NCI-H2227 treated with DMSO at 0.1 percent for 48 hours (cell line): ENCODE data around the gene RAB4B.
"Not testable (repeated sequence)": the region's sequence is repeated elsewhere in the genome, so short reads cannot be mapped to it uniquely, and the experiment has no call there.

Experiments used
- DNase-seq: peaks from one replicate; lab custom pipeline; 2025; lab: John Stamatoyannopoulos, UW

RAB4B gene

GRCh38 chr19:40822704-40823553 lies 44.9 kb downstream of the RAB4B start:
- not testable (repeated sequence) for DNase-seq

DNA sequence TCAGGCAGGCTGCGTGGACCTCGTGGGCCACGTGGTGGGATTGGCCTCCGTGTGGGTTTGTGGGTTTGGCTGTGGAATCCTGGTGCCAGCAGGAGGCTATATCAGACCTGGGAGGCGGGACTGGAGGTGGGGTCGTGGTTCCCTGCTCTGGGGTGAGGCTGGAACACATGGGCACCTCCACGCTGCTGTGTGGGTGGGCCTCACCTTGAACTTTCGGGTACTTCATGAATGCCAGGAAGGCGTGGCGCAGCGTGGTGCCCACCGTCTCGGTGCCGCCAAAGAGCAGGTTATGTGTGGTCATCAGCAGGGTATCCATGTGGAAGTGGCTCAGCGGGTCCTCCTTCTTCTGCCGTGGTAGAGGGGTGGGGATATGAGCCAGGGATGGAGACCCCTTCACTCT lies 46.9 kb downstream of the RAB4B start:
- DNase-seq, result not testable (repeated sequence)

DNA sequence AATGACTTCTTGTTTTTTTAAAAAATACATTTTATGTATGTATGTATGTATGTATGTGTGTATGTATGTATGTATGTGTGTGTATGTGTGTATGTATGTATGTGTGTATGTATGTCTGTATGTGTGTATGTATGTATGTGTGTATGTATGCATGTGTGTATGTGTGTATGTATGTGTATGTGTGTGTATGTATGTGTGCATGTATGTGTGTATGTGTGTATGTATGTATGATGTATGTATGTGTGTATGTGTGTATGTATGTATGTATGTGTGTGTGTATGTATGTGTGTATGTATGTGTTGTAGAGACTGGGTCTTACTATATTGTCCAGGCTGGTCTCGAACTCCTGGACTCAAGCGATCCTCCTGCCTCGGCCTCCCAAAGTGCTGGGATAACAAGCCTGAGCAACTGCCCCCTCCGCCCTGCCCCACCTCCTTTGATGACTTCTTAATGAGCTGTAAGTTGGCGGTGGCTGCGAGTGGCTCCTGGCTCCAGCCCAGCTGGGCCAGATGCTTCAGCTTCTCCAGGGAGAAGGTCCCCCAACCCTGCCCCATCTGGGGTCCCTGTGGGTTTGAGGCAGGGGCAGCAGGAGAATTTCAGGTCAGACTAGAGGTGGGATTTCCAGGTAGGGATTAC lies 47.5 kb downstream of the RAB4B start:
- not testable (repeated sequence) for DNase-seq

GRCh38 chr19:40826312-40826698 lies 48.3 kb downstream of the RAB4B start:
- not testable (repeated sequence) for DNase-seq

DNA sequence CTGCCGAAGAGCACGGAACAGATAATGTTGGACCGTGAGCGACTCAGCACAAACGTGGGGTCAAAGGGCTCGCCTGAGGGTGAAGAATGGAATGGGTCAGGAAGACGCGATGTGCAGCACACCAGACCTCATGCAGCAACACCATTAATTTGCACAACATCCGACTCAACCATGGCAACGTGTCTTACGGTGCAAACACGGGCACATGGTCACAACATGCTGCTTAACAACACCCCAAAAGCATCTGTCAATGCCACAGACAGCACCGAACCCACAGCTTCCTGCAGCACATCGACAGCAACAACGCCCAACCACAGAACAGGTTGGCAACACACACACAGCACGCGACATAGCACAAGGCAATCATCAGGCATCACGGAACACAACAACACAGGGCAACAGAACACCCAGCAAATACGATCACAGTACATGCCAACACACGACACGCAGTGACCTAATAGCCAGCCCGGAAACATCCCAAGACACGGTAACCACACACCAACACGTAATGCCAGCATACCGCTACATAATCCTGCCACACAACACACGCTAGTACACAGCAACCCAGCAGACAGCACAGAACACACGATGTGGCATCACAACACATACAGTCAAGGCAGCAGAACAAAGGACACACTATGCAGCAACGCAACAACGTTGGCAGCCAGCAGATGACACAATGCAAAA lies 48.8 kb downstream of the RAB4B start:
- not testable (repeated sequence) for DNase-seq

- no peak for DNase-seq
These were observed 49.6 kb downstream of the RAB4B start for GRCh38 chr19:40827386-40828247.

DNA sequence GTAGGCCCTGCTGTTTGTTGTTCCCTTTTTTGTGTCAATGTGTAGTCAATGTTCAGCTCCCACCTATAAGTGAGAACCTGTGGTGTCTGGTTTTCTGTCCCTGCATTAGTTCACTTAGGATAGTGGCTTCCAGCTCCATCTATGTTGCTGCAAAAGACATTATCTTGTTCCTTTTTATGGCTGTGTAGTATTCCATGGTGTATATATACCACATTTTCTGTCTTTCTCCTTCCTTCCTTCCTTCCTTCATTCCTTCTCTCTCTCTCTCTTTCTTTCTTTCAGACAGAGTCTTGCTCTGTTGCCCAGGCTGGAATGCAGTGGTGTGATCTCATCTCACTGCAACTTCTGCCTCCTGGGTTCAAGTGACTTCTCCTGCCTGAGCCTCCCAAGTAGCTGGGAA lies 51.2 kb downstream of the RAB4B start:
- DNase-seq, result no peak

DNA sequence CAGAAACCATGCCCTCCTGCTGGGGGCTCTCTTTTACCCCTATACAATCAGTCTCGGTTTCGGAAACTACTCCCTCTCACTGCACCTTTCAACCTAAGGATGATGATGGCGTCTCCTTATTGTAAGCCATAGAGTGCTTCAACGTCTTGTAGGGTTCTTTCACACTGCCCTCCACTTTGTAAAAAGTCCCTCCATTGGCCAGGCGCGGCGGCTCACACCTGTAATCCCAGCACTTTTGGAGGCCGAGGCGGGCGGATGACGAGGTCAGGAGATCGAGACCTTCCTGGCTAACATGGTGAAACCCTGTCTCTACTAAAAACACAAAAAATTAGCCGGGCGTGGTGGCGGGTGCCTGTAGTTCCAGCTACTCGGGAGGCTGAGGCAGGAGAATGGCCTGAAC lies 52.7 kb downstream of the RAB4B start:
- not testable (repeated sequence) for DNase-seq

- no peak for DNase-seq
These were observed 53.7 kb downstream of the RAB4B start for GRCh38 chr19:40831502-40832430.

GRCh38 chr19:40832431-40832790 lies 54.4 kb downstream of the RAB4B start:
- not testable (repeated sequence) for DNase-seq

- not testable (repeated sequence) for DNase-seq
These were observed 55.9 kb downstream of the RAB4B start for GRCh38 chr19:40833728-40834533.

DNA sequence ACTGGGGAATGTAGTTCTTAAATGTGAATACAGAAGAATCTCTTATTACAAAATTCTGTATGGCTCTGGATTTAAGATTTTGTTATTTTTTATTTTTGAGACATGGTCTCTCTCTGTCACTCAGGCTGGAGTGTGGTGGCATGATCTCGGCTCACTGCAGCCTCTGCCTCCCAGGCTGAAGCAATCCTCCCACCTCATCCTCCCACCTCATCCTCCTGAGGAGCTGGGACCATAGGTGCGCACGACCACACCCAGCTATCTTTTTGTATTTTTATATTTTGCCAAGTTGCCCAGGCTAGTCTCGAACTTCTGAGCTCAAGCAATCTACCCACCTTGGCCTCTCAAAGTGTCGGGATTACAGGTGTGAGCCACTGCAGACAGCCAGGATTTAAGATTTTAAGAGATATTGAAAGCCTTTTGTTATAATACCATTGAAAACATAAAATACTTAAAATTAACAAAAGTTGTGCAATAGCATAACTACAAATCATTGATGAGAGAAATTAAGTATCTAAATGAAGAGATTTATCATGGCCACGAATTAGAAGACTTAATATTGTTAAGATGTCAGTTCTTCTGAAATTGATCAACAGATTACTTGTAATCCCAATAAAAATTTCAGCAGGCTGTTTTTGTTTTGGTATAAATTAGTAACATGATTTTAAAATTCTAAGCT lies 58.8 kb downstream of the RAB4B start:
- no peak for DNase-seq

- DNase-seq, result not testable (repeated sequence)
These were observed 60.4 kb downstream of the RAB4B start for GRCh38 chr19:40838477-40838876.

GRCh38 chr19:40842012-40842411 lies 64.0 kb downstream of the RAB4B start:
- DNase-seq, result not testable (repeated sequence)

- not testable (repeated sequence) for DNase-seq
These were observed 65.1 kb downstream of the RAB4B start for GRCh38 chr19:40842997-40843652.

DNA sequence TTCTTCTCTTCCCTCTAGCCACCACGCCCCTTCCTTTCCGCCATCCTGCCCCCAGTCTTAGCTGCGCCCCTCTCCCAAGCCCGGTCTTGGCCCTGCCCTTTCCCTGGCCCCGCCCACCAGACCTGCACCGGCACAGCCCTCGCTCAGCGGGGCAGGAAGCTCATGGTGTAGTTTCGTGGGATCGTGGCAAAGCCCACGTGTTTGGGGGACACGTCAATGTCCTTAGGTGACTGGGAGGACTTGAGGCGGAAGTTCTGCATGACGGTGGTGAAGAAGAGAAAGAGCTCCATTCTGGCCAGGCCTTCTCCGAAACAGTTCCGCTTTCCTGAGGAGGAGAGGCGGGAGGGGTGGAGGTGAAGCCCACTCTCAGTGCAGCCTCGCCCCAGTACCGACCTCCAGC lies 65.6 kb downstream of the RAB4B start:
- DNase-seq, result not testable (repeated sequence)
